ENCODE data around the gene RAB21.

RAB21 gene

GRCh38 chr12:71721783-71722505 is 32.7 kb upstream of the RAB21 start:
- H3K4me3 ChIP-seq (ENCODE audit: low read depth, low read length): no peak overlapping the region
- no peak for DNase-seq (ENCODE audit: low read depth)
- TF ChIP-seq CTCF (IDR thresholded peaks at IDR 0.05; ENCODE audit: low read depth, low read length, missing control alignments): no peak
- in situ Hi-C loops (cut with HindIII; ENCODE audit: low sequenced_read_pairs): no loop called here

GRCh38 chr12:71725011-71725410 is 29.7 kb upstream of the RAB21 start:
- no peak for DNase-seq (ENCODE audit: low read depth)
- H3K4me3 ChIP-seq (ENCODE audit: low read depth, low read length): no peak overlapping the region
- TF ChIP-seq CTCF (IDR thresholded peaks at IDR 0.05; ENCODE audit: low read depth, low read length, missing control alignments): no peak
- in situ Hi-C loops (cut with HindIII; ENCODE audit: low sequenced_read_pairs): no loop called here

- no peak for DNase-seq (ENCODE audit: low read depth)
- TF ChIP-seq CTCF (IDR thresholded peaks at IDR 0.05; ENCODE audit: low read depth, low read length, missing control alignments): no peak
- in situ Hi-C loops (cut with HindIII; ENCODE audit: low sequenced_read_pairs): no loop called here
- no peak overlapping the region for H3K4me3 ChIP-seq (ENCODE audit: low read depth, low read length)
Observed at GRCh38 chr12:71726548-71726947, 28.1 kb upstream of the RAB21 start.

GRCh38 chr12:71727958-71728357 is 26.7 kb upstream of the RAB21 start:
- in situ Hi-C loops (cut with HindIII; ENCODE audit: low sequenced_read_pairs): no loop called here
- no peak for TF ChIP-seq CTCF (IDR thresholded peaks at IDR 0.05; ENCODE audit: low read depth, low read length, missing control alignments)
- no peak for DNase-seq (ENCODE audit: low read depth)
- no peak overlapping the region for H3K4me3 ChIP-seq (ENCODE audit: low read depth, low read length)

GRCh38 chr12:71730936-71731335 is 23.7 kb upstream of the RAB21 start:
- no peak for TF ChIP-seq CTCF (IDR thresholded peaks at IDR 0.05; ENCODE audit: low read depth, low read length, missing control alignments)
- DNase-seq (ENCODE audit: low read depth): no peak
- no peak overlapping the region for H3K4me3 ChIP-seq (ENCODE audit: low read depth, low read length)
- in situ Hi-C loops (cut with HindIII; ENCODE audit: low sequenced_read_pairs): no loop called here

- no peak overlapping the region for H3K4me3 ChIP-seq (ENCODE audit: low read depth, low read length)
- no peak for DNase-seq (ENCODE audit: low read depth)
- in situ Hi-C loops (cut with HindIII; ENCODE audit: low sequenced_read_pairs): no loop called here
- TF ChIP-seq CTCF (IDR thresholded peaks at IDR 0.05; ENCODE audit: low read depth, low read length, missing control alignments): no peak
Observed at GRCh38 chr12:71731439-71732356, 23.0 kb upstream of the RAB21 start.
